GM12891 (cell line): ENCODE measurements around the gene SCYGR7.

Source experiments
- DNase-seq: peaks from one replicate; pipeline ENCODE4 v3.0.0; 2011; ENCODE audit warnings: low spot score; ENCODE audit not compliant: insufficient read length
- FAIRE-seq: peaks from 2 replicates; lab custom pipeline; 2011; peaks lifted over from hg19 to GRCh38; lab: Jason Lieb, UNC
- PAX5 ChIP-seq: IDR thresholded peaks from 2 replicates; pipeline ENCODE4 v1.6.1; 2011; ENCODE audit warnings: low read length, moderate library complexity, mild to moderate bottlenecking; ENCODE audit not compliant: insufficient read depth, severe bottlenecking
- POLR2A ChIP-seq: IDR thresholded peaks from 2 replicates; pipeline ENCODE4 v1.6.1; 2011; ENCODE audit warnings: low read depth, low read length, control low read depth
- POLR2AphosphoS5 ChIP-seq: IDR thresholded peaks from 2 replicates; pipeline ENCODE4 v1.6.1; 2011; ENCODE audit warnings: low read depth, low read length, control low read depth
- POU2F2 ChIP-seq: IDR thresholded peaks from 2 replicates; pipeline ENCODE4 v1.6.1; 2011; ENCODE audit warnings: low read depth, mild to moderate bottlenecking, control low read depth, low read length, moderate library complexity
- SPI1 ChIP-seq: IDR thresholded peaks from 2 replicates; pipeline ENCODE4 v1.6.1; 2011; ENCODE audit warnings: low read depth, low read length, control low read depth
- TAF1 ChIP-seq: IDR thresholded peaks from 2 replicates; pipeline ENCODE4 v1.6.1; 2011; ENCODE audit warnings: low read depth, low read length, control low read depth

Gene SCYGR7

GRCh38 chr2:227774011-227774624, 46.0 kb downstream of the SCYGR7 start:
- DNase-seq (no peak), FAIRE-seq (peak; percentile 48)
- no peak for TF ChIP-seq TAF1
- no peak for TF ChIP-seq POU2F2
- no peak for TF ChIP-seq PAX5
- no peak for TF ChIP-seq POLR2A
- TF ChIP-seq POLR2AphosphoS5, result no peak
- no peak for TF ChIP-seq SPI1

DNA sequence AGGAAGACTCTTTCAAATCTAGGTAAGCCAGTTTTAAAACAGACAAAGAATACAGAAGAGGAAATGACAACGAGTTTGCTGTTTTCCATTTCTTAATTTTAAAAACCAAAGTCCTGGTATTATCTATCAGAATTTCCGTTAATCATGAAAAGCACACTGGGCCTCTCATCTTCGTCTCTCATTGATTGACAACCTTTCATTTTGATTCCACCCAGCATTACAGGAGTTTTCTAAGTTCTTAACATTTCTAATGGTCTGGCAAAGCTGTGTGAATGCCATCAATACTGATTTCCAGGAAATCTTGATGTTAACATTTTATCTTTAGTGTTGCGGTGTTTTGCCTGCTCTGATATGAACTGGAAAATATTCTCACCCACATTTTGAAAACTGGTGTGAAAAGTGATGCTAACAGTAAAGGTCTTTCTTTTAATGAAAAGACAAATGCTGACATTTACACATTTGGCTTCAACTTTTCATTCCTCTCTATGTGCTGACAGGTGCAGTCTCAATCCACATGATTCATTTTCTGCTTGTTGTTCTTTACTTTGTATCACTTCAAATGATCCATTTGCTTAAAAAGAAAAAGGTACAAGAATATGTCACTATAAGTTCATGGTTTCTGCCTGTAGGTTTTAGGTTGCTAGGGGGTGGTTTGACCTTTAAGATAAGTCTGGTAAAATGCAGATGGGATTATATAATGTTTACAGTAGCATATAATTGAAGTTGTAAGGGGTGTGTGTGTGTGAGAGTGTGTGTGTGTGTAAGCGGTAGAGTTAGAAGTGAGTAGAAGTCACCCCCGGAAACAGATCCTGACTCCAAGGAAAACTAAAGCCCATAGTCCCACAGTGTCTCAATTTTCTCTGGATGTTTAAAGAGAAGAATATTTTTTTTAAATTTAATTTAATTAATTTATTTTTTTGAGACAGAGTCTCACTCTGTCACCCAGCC, 47.0 kb downstream of the SCYGR7 start:
- no peak for DNase-seq
- FAIRE-seq, result no peak
- TF ChIP-seq POLR2A (no peak), PAX5 (no peak), POLR2AphosphoS5 (no peak), TAF1 (no peak), SPI1 (no peak), POU2F2 (no peak)
